ENCODE data around the gene MACROD2.
"Not testable (repeated sequence)": the region's sequence is repeated elsewhere in the genome, so short reads cannot be mapped to it uniquely, and the experiment has no call there.

GRCh38 chr20:15537200-15537599, 1541.9 kb downstream of the MACROD2 start:
- not testable (repeated sequence) for TF ChIP-seq POLR2A (IDR thresholded peaks at IDR 0.05; ENCODE audit: low read depth, low read length); MAZ (IDR thresholded peaks at IDR 0.05; ENCODE audit: borderline replicate concordance, low read depth, low read length); FOS (IDR thresholded peaks at IDR 0.05; ENCODE audit: low read depth, low read length); BHLHE40 (IDR thresholded peaks at IDR 0.05; ENCODE audit: low read depth, low read length); CHD1 (IDR thresholded peaks at IDR 0.05; ENCODE audit: low read depth, low read length); CEBPB (IDR thresholded peaks at IDR 0.05; ENCODE audit: low read depth, low read length); MXI1 (IDR thresholded peaks at IDR 0.05; ENCODE audit: borderline replicate concordance, low read depth, low read length); RAD21 (IDR thresholded peaks at IDR 0.05; ENCODE audit: low read length); NFE2L2 (IDR thresholded peaks at IDR 0.05; ENCODE audit: low read depth, low read length)
- TF ChIP-seq, protein P1, sequence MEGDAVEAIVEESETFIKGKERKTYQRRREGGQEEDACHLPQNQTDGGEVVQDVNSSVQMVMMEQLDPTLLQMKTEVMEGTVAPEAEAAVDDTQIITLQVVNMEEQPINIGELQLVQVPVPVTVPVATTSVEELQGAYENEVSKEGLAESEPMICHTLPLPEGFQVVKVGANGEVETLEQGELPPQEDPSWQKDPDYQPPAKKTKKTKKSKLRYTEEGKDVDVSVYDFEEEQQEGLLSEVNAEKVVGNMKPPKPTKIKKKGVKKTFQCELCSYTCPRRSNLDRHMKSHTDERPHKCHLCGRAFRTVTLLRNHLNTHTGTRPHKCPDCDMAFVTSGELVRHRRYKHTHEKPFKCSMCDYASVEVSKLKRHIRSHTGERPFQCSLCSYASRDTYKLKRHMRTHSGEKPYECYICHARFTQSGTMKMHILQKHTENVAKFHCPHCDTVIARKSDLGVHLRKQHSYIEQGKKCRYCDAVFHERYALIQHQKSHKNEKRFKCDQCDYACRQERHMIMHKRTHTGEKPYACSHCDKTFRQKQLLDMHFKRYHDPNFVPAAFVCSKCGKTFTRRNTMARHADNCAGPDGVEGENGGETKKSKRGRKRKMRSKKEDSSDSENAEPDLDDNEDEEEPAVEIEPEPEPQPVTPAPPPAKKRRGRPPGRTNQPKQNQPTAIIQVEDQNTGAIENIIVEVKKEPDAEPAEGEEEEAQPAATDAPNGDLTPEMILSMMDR (conservative IDR thresholded peaks at IDR 0.05; ENCODE audit: low read depth, low read length), result not testable (repeated sequence)

Measured in IMR-90 (cell line).